ENCODE measurements around the gene ACKR2.

DNA sequence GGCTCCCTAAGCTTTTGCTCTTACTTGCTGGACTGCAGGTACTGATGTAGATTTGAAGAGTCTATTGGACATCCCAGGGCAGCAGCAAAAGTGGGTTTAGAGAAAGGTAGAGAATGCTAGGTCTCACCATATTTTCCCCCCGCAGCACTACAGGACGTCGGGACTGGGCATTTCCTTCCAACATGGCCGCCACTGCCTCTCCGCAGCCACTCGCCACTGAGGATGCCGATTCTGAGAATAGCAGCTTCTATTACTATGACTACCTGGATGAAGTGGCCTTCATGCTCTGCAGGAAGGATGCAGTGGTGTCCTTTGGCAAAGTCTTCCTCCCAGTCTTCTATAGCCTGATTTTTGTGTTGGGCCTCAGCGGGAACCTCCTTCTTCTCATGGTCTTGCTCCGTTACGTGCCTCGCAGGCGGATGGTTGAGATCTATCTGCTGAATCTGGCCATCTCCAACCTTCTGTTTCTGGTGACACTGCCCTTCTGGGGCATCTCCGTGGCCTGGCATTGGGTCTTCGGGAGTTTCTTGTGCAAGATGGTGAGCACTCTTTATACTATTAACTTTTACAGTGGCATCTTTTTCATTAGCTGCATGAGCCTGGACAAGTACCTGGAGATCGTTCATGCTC, 55.2 kb downstream of the ACKR2 start:
- TF ChIP-seq CTCF (IDR thresholded peaks at IDR 0.05), result no peak
- TF ChIP-seq POLR2A (IDR thresholded peaks at IDR 0.05), result no peak
